Measurements from ENCODE around the gene ZRANB3. TPM values are rescaled to one million over a fixed set of nuclear protein-coding genes. Genes with fewer than 3 reads are reported as not detected.
"Not testable (repeated sequence)": the region's sequence is repeated elsewhere in the genome, so short reads cannot be mapped to it uniquely, and the experiment has no call there.

The ZRANB3 gene
- total and polyA plus RNA-seq, 9 donors = 2.6 to 11.4 (median 7.1) TPM

- H3K9me3 ChIP-seq = peaks cover 0 to 4% of the 10 kb centered on the region in 2 donors
- intact Hi-C loops (cut with DNase I) = no loop called here
- no peak overlapping the region for H3K27ac ChIP-seq
- H3K4me1 ChIP-seq (ENCODE audit: insufficient read depth) = no peaks in the 10 kb centered on the region
- no peak overlapping the region for H3K4me3 ChIP-seq
- TF ChIP-seq EP300 (IDR thresholded peaks at IDR 0.05) (no peak), POLR2A (IDR thresholded peaks at IDR 0.05) (no peak), CTCF (IDR thresholded peaks at IDR 0.05) (no peak)
- no peaks in the 10 kb centered on the region for H3K36me3 ChIP-seq
- no peak for DNase-seq
- H3K27me3 ChIP-seq = no peaks in the 10 kb centered on the region
- 96 to 100% (median 99%) methylated on average over 1 of the region's 1 CpG for whole genome bisulfite sequencing, 3 donors
Observed at GRCh38 chr2:135456835-135457234, 74.2 kb downstream of the ZRANB3 start.

GRCh38 chr2:135456431-135456830, 74.6 kb downstream of the ZRANB3 start:
- no peak overlapping the region for H3K27ac ChIP-seq
- intact Hi-C loops (cut with DNase I) = no loop called here
- H3K36me3 ChIP-seq = no peaks in the 10 kb centered on the region
- H3K27me3 ChIP-seq = no peaks in the 10 kb centered on the region
- H3K4me3 ChIP-seq = no peak overlapping the region
- peaks cover 0 to 4% of the 10 kb centered on the region in 2 donors for H3K9me3 ChIP-seq
- TF ChIP-seq POLR2A (IDR thresholded peaks at IDR 0.05) (no peak), EP300 (IDR thresholded peaks at IDR 0.05) (no peak), CTCF (IDR thresholded peaks at IDR 0.05) (no peak)
- 94 to 98% (median 98%) methylated on average over 2 of the region's 2 CpGs for WGBS, 3 donors
- no peaks in the 10 kb centered on the region for H3K4me1 ChIP-seq (ENCODE audit: insufficient read depth)
- no peak for DNase-seq

- Histone ChIP-seq H3K36me3 (no peaks in the 10 kb centered on the region), H3K4me3 (no peak overlapping the region), H3K27ac (no peak overlapping the region), H3K27me3 (no peaks in the 10 kb centered on the region), H3K4me1 (ENCODE audit: insufficient read depth) (no peaks in the 10 kb centered on the region), H3K9me3 (peaks cover 0 to 4% of the 10 kb centered on the region in 2 donors)
- TF ChIP-seq POLR2A (IDR thresholded peaks at IDR 0.05) (no peak), EP300 (IDR thresholded peaks at IDR 0.05) (no peak), CTCF (IDR thresholded peaks at IDR 0.05) (no peak)
- intact Hi-C loops (cut with DNase I) = no loop called here
- no peak for DNase-seq
- 97 to 100% (median 98%) methylated on average over 1 of the region's 1 CpG for WGBS, 3 donors
Observed at GRCh38 chr2:135454608-135455007, 76.4 kb downstream of the ZRANB3 start.

- H3K27me3 ChIP-seq; H3K36me3 ChIP-seq; H3K27ac ChIP-seq; H3K4me1 ChIP-seq (ENCODE audit: insufficient read depth); intact Hi-C loops (cut with DNase I); H3K4me3 ChIP-seq; DNase-seq; H3K9me3 ChIP-seq: not testable (repeated sequence)
- WGBS, 3 donors = 98 to 100% (median 100%) methylated on average over 1 of the region's 1 CpG
Observed at GRCh38 chr2:135453027-135453426, 78.0 kb downstream of the ZRANB3 start.

GRCh38 chr2:135451966-135452365, 79.1 kb downstream of the ZRANB3 start:
- DNase-seq = no peak
- Histone ChIP-seq H3K36me3 (no peaks in the 10 kb centered on the region), H3K27ac (no peak overlapping the region), H3K9me3 (peaks cover 0 to 4% of the 10 kb centered on the region in 2 donors), H3K4me3 (no peak overlapping the region), H3K27me3 (no peaks in the 10 kb centered on the region), H3K4me1 (ENCODE audit: insufficient read depth) (no peaks in the 10 kb centered on the region)
- intact Hi-C loops (cut with DNase I) = no loop called here
- 90 to 100% (median 95%) methylated on average over 1 of the region's 1 CpG for WGBS, 3 donors
- no peak for TF ChIP-seq CTCF (IDR thresholded peaks at IDR 0.05)
- TF ChIP-seq POLR2A (IDR thresholded peaks at IDR 0.05) = no peak
- no peak for TF ChIP-seq EP300 (IDR thresholded peaks at IDR 0.05)

- H3K36me3 ChIP-seq; H3K27ac ChIP-seq; H3K9me3 ChIP-seq; intact Hi-C loops (cut with DNase I); H3K4me3 ChIP-seq; DNase-seq; H3K4me1 ChIP-seq (ENCODE audit: insufficient read depth); H3K27me3 ChIP-seq: not testable (repeated sequence)
- 94 to 96% (median 95%) methylated on average over 5 of the region's 5 CpGs for WGBS, 3 donors
Observed at GRCh38 chr2:135443013-135443412, 88.0 kb downstream of the ZRANB3 start.

- H3K27ac ChIP-seq; H3K4me3 ChIP-seq; DNase-seq; H3K9me3 ChIP-seq; H3K27me3 ChIP-seq; H3K36me3 ChIP-seq; intact Hi-C loops (cut with DNase I); H3K4me1 ChIP-seq (ENCODE audit: insufficient read depth): not testable (repeated sequence)
- WGBS, 3 donors = 91 to 94% (median 91%) methylated on average over 6 of the region's 6 CpGs
Observed at GRCh38 chr2:135435155-135435554, 95.9 kb downstream of the ZRANB3 start.

All from ovary (tissue), 9 donors.